ENCODE results near the gene CTNNA2. TPM values are rescaled to one million over a fixed set of nuclear protein-coding genes. Genes with fewer than 3 reads are reported as not detected.
A peak's percentile ranks its signal among the peaks of the same experiment; 100 is the strongest.

The CTNNA2 gene
- polyA plus RNA-seq, 4 donors = 0.27 to 2.8 (median 1.3) TPM; not detected in 1

DNA sequence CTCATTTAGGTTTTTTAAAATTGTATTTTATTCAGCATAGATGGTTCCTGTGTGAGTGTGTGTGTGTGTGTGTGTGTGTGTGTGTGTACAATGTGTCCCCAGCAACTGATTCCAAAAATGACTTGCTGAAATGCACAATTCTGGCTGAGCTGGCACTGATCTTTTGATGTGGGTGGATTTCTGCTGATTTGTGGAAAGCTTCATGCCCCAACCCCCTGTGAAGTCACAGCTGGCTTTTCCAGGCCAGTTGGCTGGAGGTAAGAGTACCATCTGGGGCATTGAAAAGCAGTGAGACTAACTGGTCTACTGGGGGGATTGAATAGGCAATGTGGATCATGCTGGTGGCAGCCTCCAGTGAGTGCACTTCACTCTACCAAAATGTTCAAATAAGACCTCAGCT, 604.5 kb downstream of the CTNNA2 start:
- H3K27ac ChIP-seq (ENCODE audit: low read depth in 1 of 3, low read length in 2 of 3) = no peak overlapping the region
- DNase-seq = no peak
- no peaks in the 10 kb centered on the region for H3K9me3 ChIP-seq (ENCODE audit: control insufficient read depth in 2 of 2, insufficient read depth in 1 of 2, low read depth in 1 of 2, low read length in 1 of 2)
- FAIRE-seq = no peak
- no peaks in the 10 kb centered on the region for H3K36me3 ChIP-seq (ENCODE audit: control insufficient read depth in 3 of 3, insufficient read depth in 2 of 3, low read depth in 1 of 3, low read length in 3 of 3)
- H3K4me1 ChIP-seq (ENCODE audit: control insufficient read depth in 3 of 3, insufficient read depth in 2 of 3, low read depth in 1 of 3, low read length in 2 of 3) = no peaks in the 10 kb centered on the region
- H3K27me3 ChIP-seq (ENCODE audit: control insufficient read depth in 3 of 3, insufficient read depth in 3 of 3, low read length in 3 of 3) = no peaks in the 10 kb centered on the region
- H3K4me3 ChIP-seq (ENCODE audit: low read depth in 1 of 3, low read length in 3 of 3) = no peak overlapping the region

DNA sequence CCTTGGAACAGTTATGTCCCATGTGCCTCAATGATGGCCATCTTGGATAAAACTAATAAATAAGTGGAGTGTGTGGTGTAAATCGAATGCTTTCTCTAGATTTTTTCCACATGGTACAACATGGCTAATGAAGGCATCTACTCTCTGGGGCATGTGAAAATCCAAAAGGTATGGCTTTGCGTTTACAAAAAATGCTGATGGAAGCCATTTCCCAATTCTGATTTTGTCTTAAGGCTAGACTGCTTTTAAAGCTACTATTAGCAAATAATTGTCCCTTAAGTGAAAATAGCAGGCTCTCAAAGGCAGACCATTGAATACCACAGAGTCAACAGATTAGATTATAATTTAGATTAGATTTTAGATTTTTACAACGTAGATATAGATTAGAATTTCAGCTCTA, 608.0 kb downstream of the CTNNA2 start:
- H3K4me1 ChIP-seq (ENCODE audit: control insufficient read depth in 3 of 3, insufficient read depth in 2 of 3, low read depth in 1 of 3, low read length in 2 of 3) = no peaks in the 10 kb centered on the region
- DNase-seq (no peak), FAIRE-seq (no peak)
- no peaks in the 10 kb centered on the region for H3K9me3 ChIP-seq (ENCODE audit: control insufficient read depth in 2 of 2, insufficient read depth in 1 of 2, low read depth in 1 of 2, low read length in 1 of 2)
- 67 to 86% (median 72%) methylated on average over 3 of the region's 3 CpGs for WGBS, 3 donors
- no peak overlapping the region for H3K27ac ChIP-seq (ENCODE audit: low read depth in 1 of 3, low read length in 2 of 3)
- H3K36me3 ChIP-seq (ENCODE audit: control insufficient read depth in 3 of 3, insufficient read depth in 2 of 3, low read depth in 1 of 3, low read length in 3 of 3) = no peaks in the 10 kb centered on the region
- no peaks in the 10 kb centered on the region for H3K27me3 ChIP-seq (ENCODE audit: control insufficient read depth in 3 of 3, insufficient read depth in 3 of 3, low read length in 3 of 3)
- no peak overlapping the region for H3K4me3 ChIP-seq (ENCODE audit: low read depth in 1 of 3, low read length in 3 of 3)

DNA sequence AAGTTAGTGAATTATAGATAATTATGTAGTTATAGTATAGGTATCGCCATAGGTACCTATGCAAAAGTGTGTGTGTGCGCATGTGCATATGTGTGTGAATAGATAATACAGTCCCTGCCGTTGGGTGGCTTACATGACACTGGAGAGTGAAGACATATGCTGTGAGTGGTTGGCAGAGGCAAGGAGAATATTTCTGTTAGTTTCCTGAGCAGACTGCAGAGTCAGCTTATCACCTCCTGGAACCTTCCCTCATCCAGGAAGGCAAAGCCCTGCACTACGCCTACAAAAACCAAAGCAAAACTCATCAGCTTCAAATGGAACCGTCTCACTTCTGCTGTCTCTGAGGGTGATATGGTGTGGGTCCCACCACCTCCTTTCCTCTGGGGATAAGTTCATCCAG, 609.8 kb downstream of the CTNNA2 start:
- WGBS, 3 donors = 85 to 96% (median 94%) methylated on average over 5 of the region's 5 CpGs
- H3K36me3 ChIP-seq (ENCODE audit: control insufficient read depth in 3 of 3, insufficient read depth in 2 of 3, low read depth in 1 of 3, low read length in 3 of 3) = no peaks in the 10 kb centered on the region
- no peak overlapping the region for H3K27ac ChIP-seq (ENCODE audit: low read depth in 1 of 3, low read length in 2 of 3)
- no peaks in the 10 kb centered on the region for H3K9me3 ChIP-seq (ENCODE audit: control insufficient read depth in 2 of 2, insufficient read depth in 1 of 2, low read depth in 1 of 2, low read length in 1 of 2)
- H3K27me3 ChIP-seq (ENCODE audit: control insufficient read depth in 3 of 3, insufficient read depth in 3 of 3, low read length in 3 of 3) = no peaks in the 10 kb centered on the region
- H3K4me1 ChIP-seq (ENCODE audit: control insufficient read depth in 3 of 3, insufficient read depth in 2 of 3, low read depth in 1 of 3, low read length in 2 of 3) = no peaks in the 10 kb centered on the region
- DNase-seq = no peak
- no peak for FAIRE-seq
- H3K4me3 ChIP-seq (ENCODE audit: low read depth in 1 of 3, low read length in 3 of 3) = no peak overlapping the region

GRCh38 chr2:80126596-80127189, 613.8 kb downstream of the CTNNA2 start:
- H3K4me3 ChIP-seq (ENCODE audit: low read depth in 1 of 3, low read length in 3 of 3) = no peak overlapping the region
- H3K36me3 ChIP-seq (ENCODE audit: control insufficient read depth in 3 of 3, insufficient read depth in 2 of 3, low read depth in 1 of 3, low read length in 3 of 3) = no peaks in the 10 kb centered on the region
- FAIRE-seq (no peak), DNase-seq (no peak)
- 54 to 68% (median 62%) methylated on average over 3 of the region's 3 CpGs for WGBS, 3 donors
- H3K27me3 ChIP-seq (ENCODE audit: control insufficient read depth in 3 of 3, insufficient read depth in 3 of 3, low read length in 3 of 3) = no peaks in the 10 kb centered on the region
- H3K27ac ChIP-seq (ENCODE audit: low read depth in 1 of 3, low read length in 2 of 3) = no peak overlapping the region
- peaks cover 0 to 2% (median 0%) of the 10 kb centered on the region in 3 donors for H3K4me1 ChIP-seq (ENCODE audit: control insufficient read depth in 3 of 3, insufficient read depth in 2 of 3, low read depth in 1 of 3, low read length in 2 of 3)
- no peaks in the 10 kb centered on the region for H3K9me3 ChIP-seq (ENCODE audit: control insufficient read depth in 2 of 2, insufficient read depth in 1 of 2, low read depth in 1 of 2, low read length in 1 of 2)

DNA sequence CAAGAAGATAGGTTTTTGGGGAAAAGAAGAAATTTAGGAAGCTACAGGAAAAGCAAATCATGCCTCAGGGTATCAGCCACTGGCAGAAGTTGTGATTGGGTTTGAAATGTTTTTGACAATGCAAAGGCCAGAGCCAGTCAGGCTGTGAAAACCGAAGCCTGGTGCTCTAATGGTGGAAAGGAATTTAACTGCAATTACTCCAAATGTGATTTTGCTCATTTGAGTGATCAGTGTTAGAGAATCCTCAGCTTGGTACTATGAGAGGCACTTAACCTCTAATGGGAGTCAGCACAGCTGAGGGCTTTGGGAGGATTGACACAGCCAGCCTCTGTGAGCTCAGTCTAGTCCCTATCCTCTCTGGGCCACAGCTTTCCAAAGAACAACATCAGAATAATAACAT, 615.2 kb downstream of the CTNNA2 start:
- no peak for DNase-seq
- Histone ChIP-seq H3K27ac (ENCODE audit: low read depth in 1 of 3, low read length in 2 of 3) (no peak overlapping the region), H3K9me3 (ENCODE audit: control insufficient read depth in 2 of 2, insufficient read depth in 1 of 2, low read depth in 1 of 2, low read length in 1 of 2) (no peaks in the 10 kb centered on the region), H3K4me3 (ENCODE audit: low read depth in 1 of 3, low read length in 3 of 3) (no peak overlapping the region), H3K27me3 (ENCODE audit: control insufficient read depth in 3 of 3, insufficient read depth in 3 of 3, low read length in 3 of 3) (no peaks in the 10 kb centered on the region), H3K36me3 (ENCODE audit: control insufficient read depth in 3 of 3, insufficient read depth in 2 of 3, low read depth in 1 of 3, low read length in 3 of 3) (no peaks in the 10 kb centered on the region), H3K4me1 (ENCODE audit: control insufficient read depth in 3 of 3, insufficient read depth in 2 of 3, low read depth in 1 of 3, low read length in 2 of 3) (peaks cover 2 to 8% (median 6%) of the 10 kb centered on the region in 3 donors)
- 59 to 78% (median 65%) methylated on average over 1 of the region's 1 CpG for WGBS, 3 donors
- FAIRE-seq = no peak

- H3K9me3 ChIP-seq (ENCODE audit: control insufficient read depth in 2 of 2, insufficient read depth in 1 of 2, low read depth in 1 of 2, low read length in 1 of 2) = no peaks in the 10 kb centered on the region
- H3K4me3 ChIP-seq (ENCODE audit: low read depth in 1 of 3, low read length in 3 of 3) = no peak overlapping the region
- peaks cover 0 to 3% (median 0%) of the 10 kb centered on the region in 3 donors for H3K36me3 ChIP-seq (ENCODE audit: control insufficient read depth in 3 of 3, insufficient read depth in 2 of 3, low read depth in 1 of 3, low read length in 3 of 3)
- H3K27ac ChIP-seq (ENCODE audit: low read depth in 1 of 3, low read length in 2 of 3) = no peak overlapping the region
- FAIRE-seq (peak; percentile 10), DNase-seq (peak; percentile 68 to 83)
- H3K27me3 ChIP-seq (ENCODE audit: control insufficient read depth in 3 of 3, insufficient read depth in 3 of 3, low read length in 3 of 3) = no peaks in the 10 kb centered on the region
- WGBS, 3 donors = 15 to 53% (median 31%) methylated on average over 3 of the region's 3 CpGs
- peaks cover 2 to 13% (median 6%) of the 10 kb centered on the region in 3 donors for H3K4me1 ChIP-seq (ENCODE audit: control insufficient read depth in 3 of 3, insufficient read depth in 2 of 3, low read depth in 1 of 3, low read length in 2 of 3)
Observed at GRCh38 chr2:80132281-80132680, 619.4 kb downstream of the CTNNA2 start.

- H3K27ac ChIP-seq (ENCODE audit: low read depth in 1 of 3, low read length in 2 of 3) = no peak overlapping the region
- no peaks in the 10 kb centered on the region for H3K9me3 ChIP-seq (ENCODE audit: control insufficient read depth in 2 of 2, insufficient read depth in 1 of 2, low read depth in 1 of 2, low read length in 1 of 2)
- no peaks in the 10 kb centered on the region for H3K27me3 ChIP-seq (ENCODE audit: control insufficient read depth in 3 of 3, insufficient read depth in 3 of 3, low read length in 3 of 3)
- H3K36me3 ChIP-seq (ENCODE audit: control insufficient read depth in 3 of 3, insufficient read depth in 2 of 3, low read depth in 1 of 3, low read length in 3 of 3) = peaks cover 0 to 3% (median 0%) of the 10 kb centered on the region in 3 donors
- FAIRE-seq (no peak), DNase-seq (no peak)
- 79 to 100% (median 79%) methylated on average over 1 of the region's 1 CpG for WGBS, 3 donors
- H3K4me1 ChIP-seq (ENCODE audit: control insufficient read depth in 3 of 3, insufficient read depth in 2 of 3, low read depth in 1 of 3, low read length in 2 of 3) = peaks cover 2 to 17% (median 6%) of the 10 kb centered on the region in 3 donors
- no peak overlapping the region for H3K4me3 ChIP-seq (ENCODE audit: low read depth in 1 of 3, low read length in 3 of 3)
Observed at GRCh38 chr2:80135001-80135400, 622.1 kb downstream of the CTNNA2 start.

GRCh38 chr2:80136338-80136737, 623.5 kb downstream of the CTNNA2 start:
- no peaks in the 10 kb centered on the region for H3K9me3 ChIP-seq (ENCODE audit: control insufficient read depth in 2 of 2, insufficient read depth in 1 of 2, low read depth in 1 of 2, low read length in 1 of 2)
- H3K36me3 ChIP-seq (ENCODE audit: control insufficient read depth in 3 of 3, insufficient read depth in 2 of 3, low read depth in 1 of 3, low read length in 3 of 3) = peaks cover 0 to 3% (median 0%) of the 10 kb centered on the region in 3 donors
- H3K4me3 ChIP-seq (ENCODE audit: low read depth in 1 of 3, low read length in 3 of 3) = no peak overlapping the region
- 92 to 93% (median 93%) methylated on average over 1 of the region's 1 CpG for WGBS, 3 donors
- FAIRE-seq (no peak), DNase-seq (peak in 1 of 2 donors; percentile 7)
- no peak overlapping the region for H3K27ac ChIP-seq (ENCODE audit: low read depth in 1 of 3, low read length in 2 of 3)
- no peaks in the 10 kb centered on the region for H3K27me3 ChIP-seq (ENCODE audit: control insufficient read depth in 3 of 3, insufficient read depth in 3 of 3, low read length in 3 of 3)
- H3K4me1 ChIP-seq (ENCODE audit: control insufficient read depth in 3 of 3, insufficient read depth in 2 of 3, low read depth in 1 of 3, low read length in 2 of 3) = peaks cover 2 to 17% (median 6%) of the 10 kb centered on the region in 3 donors

GRCh38 chr2:80139001-80139400, 626.1 kb downstream of the CTNNA2 start:
- no peak for FAIRE-seq
- 85 to 96% (median 88%) methylated on average over 4 of the region's 4 CpGs for WGBS, 3 donors
- H3K4me1 ChIP-seq (ENCODE audit: control insufficient read depth in 3 of 3, insufficient read depth in 2 of 3, low read depth in 1 of 3, low read length in 2 of 3) = peaks cover 0 to 8% (median 0%) of the 10 kb centered on the region in 3 donors
- H3K27me3 ChIP-seq (ENCODE audit: control insufficient read depth in 3 of 3, insufficient read depth in 3 of 3, low read length in 3 of 3) = no peaks in the 10 kb centered on the region
- no peak overlapping the region for H3K27ac ChIP-seq (ENCODE audit: low read depth in 1 of 3, low read length in 2 of 3)
- no peaks in the 10 kb centered on the region for H3K9me3 ChIP-seq (ENCODE audit: control insufficient read depth in 2 of 2, insufficient read depth in 1 of 2, low read depth in 1 of 2, low read length in 1 of 2)
- peaks cover 0 to 3% (median 0%) of the 10 kb centered on the region in 3 donors for H3K36me3 ChIP-seq (ENCODE audit: control insufficient read depth in 3 of 3, insufficient read depth in 2 of 3, low read depth in 1 of 3, low read length in 3 of 3)
- no peak overlapping the region for H3K4me3 ChIP-seq (ENCODE audit: low read depth in 1 of 3, low read length in 3 of 3)
- DNase-seq = no peak

All from small intestine (tissue), 7 donors.